GM12874 (cell line): Measurements from ENCODE around the gene FKBP14.

Source experiments
- CTCF ChIP-seq: IDR thresholded peaks from 2 replicates; pipeline ENCODE4 v1.5.1; 2011; ENCODE audit warnings: low read depth, mild to moderate bottlenecking, control low read depth, low read length, moderate library complexity; ENCODE audit not compliant: insufficient read depth

The FKBP14 gene

GRCh38 chr7:30046127-30046770 is 19.7 kb upstream of the FKBP14 start:
- no peak for TF ChIP-seq CTCF

- no peak for TF ChIP-seq CTCF
Measured at GRCh38 chr7:30041526-30042269, 15.2 kb upstream of the FKBP14 start.

GRCh38 chr7:30040938-30041337 is 14.4 kb upstream of the FKBP14 start:
- no peak for TF ChIP-seq CTCF

GRCh38 chr7:30038196-30038980 is 11.9 kb upstream of the FKBP14 start:
- no peak for TF ChIP-seq CTCF

GRCh38 chr7:30036220-30036619 is 9.7 kb upstream of the FKBP14 start:
- TF ChIP-seq CTCF: no peak

GRCh38 chr7:30034501-30034900 is 8.0 kb upstream of the FKBP14 start:
- TF ChIP-seq CTCF: no peak

GRCh38 chr7:30032310-30033125 is 6.0 kb upstream of the FKBP14 start:
- TF ChIP-seq CTCF: no peak
